Measurements from ENCODE around the gene TNFRSF12A.

Gene TNFRSF12A

DNA sequence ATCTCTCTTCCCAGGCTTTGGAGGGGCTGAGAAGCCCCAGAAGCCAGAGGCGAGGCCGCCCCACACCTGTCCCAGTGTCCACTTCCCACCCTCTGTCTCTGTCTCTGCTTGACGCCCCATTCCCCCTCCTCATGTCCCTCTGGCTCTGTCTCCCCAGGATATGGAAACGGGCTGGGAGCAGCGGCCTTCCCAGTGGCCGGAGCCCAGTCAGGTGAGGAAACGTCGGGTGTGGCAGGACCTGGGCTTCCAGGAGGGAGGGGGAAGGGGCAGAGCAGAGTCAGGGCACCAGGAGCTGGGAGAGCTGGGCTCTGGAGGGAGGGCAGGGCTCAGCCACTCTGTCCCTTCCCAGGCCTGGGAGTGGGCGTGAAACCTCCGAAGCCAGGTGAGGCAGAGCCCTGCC, 29.3 kb upstream of the TNFRSF12A start:
- no peak overlapping the region for H3K4me3 Mint-ChIP-seq
- H3K27me3 Mint-ChIP-seq: no peaks in the 10 kb centered on the region
- H3K4me1 Mint-ChIP-seq: no peaks in the 10 kb centered on the region
- ATAC-seq (replicated peaks; ENCODE audit: extremely low read depth, poor library complexity, severe bottlenecking): no peak
- H3K9me3 Mint-ChIP-seq: no peaks in the 10 kb centered on the region
- H3K27ac Mint-ChIP-seq (ENCODE audit: low read depth): no peak overlapping the region
- DNase-seq (ENCODE audit: low spot score in 2 of 2): no peak
- peaks cover 2% of the 10 kb centered on the region for H3K36me3 Mint-ChIP-seq (ENCODE audit: insufficient read depth)

DNA sequence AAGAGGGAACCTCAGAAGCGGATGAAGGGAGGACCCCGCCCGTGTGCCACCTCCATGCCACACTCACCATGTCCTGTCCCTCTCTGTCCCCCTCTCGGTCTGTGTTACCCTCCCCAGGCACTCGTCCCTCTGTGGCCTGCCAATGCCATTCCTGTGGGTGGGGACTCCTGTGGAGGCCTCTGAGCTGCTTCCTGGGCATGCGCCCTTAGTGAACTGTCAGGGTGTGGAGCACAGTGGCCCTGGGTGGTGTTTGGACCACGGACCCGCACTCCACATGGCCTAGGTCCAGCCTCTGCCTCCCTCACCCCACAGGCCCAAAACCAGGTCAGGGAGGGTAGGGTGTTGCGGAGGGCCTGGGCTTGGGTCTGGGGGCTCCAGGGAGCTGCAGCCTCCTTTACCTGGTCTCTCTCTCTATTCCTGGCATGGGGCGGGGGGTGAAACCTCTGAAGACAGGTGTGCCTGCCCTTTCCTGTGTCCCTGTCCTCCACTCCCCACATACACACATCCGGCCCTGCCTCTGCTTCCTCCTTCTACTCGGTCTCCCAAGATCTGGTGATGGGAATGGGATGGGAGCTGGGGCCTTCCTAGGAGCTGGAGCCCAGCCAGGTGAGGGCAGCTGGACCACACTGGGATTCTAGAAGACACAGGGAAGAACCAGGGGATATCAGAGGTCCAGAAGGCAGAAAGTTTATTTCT, 28.5 kb upstream of the TNFRSF12A start:
- Mint-ChIP-seq H3K4me1 (no peaks in the 10 kb centered on the region), H3K9me3 (no peaks in the 10 kb centered on the region), H3K27me3 (no peaks in the 10 kb centered on the region), H3K27ac (ENCODE audit: low read depth) (no peak overlapping the region), H3K36me3 (ENCODE audit: insufficient read depth) (peaks cover 2% of the 10 kb centered on the region), H3K4me3 (no peak overlapping the region)
- DNase-seq (ENCODE audit: low spot score in 2 of 2): no peak
- ATAC-seq (replicated peaks; ENCODE audit: extremely low read depth, poor library complexity, severe bottlenecking): no peak

DNA sequence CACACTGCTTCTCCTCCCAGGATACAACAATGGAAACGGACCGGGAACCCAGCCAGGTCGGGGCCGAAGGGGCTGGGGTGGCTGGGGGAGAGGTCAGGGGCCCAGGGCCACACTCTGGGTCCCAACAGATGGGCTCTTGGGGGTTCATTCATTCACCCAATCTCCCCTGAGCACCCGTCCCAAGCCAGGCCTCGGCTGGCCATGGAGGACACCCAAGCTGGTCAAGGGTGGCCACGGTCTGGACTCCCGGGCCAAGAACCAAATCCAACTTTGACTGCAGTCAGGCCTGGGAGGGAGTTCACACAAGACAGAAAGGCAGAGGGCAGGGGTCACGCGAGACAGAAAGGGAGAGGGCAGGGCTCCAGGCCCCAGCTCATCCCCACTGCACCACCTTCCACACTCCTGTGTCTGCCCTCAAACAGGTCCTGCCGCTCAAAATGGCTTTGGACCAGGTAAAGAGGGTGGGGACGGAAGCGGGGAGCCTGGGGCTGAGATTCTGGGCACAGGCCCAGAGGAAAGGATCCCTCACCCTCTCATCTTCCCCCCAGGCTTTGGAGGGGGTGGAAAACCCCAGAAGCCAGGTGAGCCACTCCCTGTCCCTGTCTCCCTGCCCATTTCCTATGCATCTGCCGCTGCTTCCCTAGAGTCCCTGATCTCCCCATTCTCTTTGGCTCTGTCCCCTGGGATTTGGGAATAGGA, 27.6 kb upstream of the TNFRSF12A start:
- no peak for ATAC-seq (replicated peaks; ENCODE audit: extremely low read depth, poor library complexity, severe bottlenecking)
- H3K27ac Mint-ChIP-seq (ENCODE audit: low read depth): no peak overlapping the region
- no peak overlapping the region for H3K4me3 Mint-ChIP-seq
- H3K36me3 Mint-ChIP-seq (ENCODE audit: insufficient read depth): peaks cover 2% of the 10 kb centered on the region
- no peaks in the 10 kb centered on the region for H3K4me1 Mint-ChIP-seq
- no peaks in the 10 kb centered on the region for H3K9me3 Mint-ChIP-seq
- DNase-seq (ENCODE audit: low spot score in 2 of 2): no peak
- no peaks in the 10 kb centered on the region for H3K27me3 Mint-ChIP-seq

DNA sequence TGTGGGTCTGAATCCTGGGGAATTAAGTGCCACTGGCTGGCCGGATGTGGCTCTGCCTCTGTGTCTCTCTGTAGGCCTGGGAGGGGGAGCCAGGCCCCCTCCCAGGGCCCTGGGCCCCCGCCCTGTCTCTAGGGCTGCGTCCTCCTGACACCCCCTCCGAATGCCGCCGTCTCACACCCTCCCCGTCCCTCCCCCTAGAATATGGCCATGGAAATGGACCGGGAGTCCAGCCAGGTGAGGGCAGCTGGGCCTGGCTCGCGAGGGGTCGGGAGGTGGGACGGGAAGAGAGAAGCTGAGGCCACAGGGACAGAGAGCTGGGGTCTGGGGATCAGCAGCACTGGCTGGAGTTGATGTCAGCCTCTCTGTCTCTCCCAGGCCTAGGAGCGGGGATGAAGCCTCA, 23.9 kb upstream of the TNFRSF12A start:
- Mint-ChIP-seq H3K27ac (ENCODE audit: low read depth) (no peak overlapping the region), H3K36me3 (ENCODE audit: insufficient read depth) (no peaks in the 10 kb centered on the region), H3K4me3 (no peak overlapping the region), H3K27me3 (peaks cover 25% of the 10 kb centered on the region), H3K4me1 (no peaks in the 10 kb centered on the region), H3K9me3 (no peaks in the 10 kb centered on the region)
- DNase-seq (ENCODE audit: low spot score in 2 of 2): no peak
- ATAC-seq (replicated peaks; ENCODE audit: extremely low read depth, poor library complexity, severe bottlenecking): no peak

DNA sequence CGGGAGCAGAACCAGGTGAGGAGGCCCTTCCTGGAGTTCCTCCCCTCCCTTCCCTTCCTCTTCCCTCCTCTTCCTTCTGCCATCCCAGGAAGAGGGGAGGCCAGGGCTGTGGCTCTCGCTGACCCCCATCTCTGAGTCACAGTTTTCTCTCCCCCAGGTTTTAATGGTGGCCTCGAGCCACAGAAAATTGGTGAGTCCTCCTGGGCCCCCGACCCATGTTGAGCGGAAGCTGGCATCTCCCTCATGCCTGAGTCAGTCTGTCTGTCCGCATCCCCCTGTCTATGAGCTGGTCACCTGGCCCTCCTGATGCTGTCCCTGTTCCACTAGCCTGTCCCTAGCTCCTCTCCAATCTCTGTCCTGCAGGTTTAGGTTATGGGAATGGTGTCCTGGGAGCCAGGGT, 20.2 kb upstream of the TNFRSF12A start:
- Mint-ChIP-seq H3K27me3 (peaks cover 25% of the 10 kb centered on the region), H3K4me1 (no peaks in the 10 kb centered on the region), H3K36me3 (ENCODE audit: insufficient read depth) (peaks cover 2% of the 10 kb centered on the region), H3K27ac (ENCODE audit: low read depth) (no peak overlapping the region), H3K9me3 (no peaks in the 10 kb centered on the region), H3K4me3 (no peak overlapping the region)
- no peak for ATAC-seq (replicated peaks; ENCODE audit: extremely low read depth, poor library complexity, severe bottlenecking)
- no peak for DNase-seq (ENCODE audit: low spot score in 2 of 2)

DNA sequence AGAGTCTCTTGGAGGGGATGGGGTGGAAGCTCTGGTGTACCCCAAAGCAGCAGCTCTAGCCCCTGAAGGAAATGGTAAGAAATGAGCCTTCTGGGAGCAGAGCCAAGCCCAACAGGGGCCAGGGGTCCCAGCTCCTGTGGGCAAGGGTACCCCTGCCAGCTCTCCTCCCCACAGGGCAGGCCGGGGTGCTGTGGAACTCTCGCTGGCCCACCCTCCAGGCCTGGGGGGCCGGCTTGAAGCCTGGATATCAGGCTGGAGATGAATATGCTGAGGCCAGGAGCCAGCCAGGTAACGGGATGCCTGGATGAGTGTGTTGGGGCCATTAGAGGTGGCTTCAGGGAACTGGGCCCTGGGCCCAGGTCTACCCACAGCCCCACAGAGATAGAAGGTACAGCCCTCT, 19.6 kb upstream of the TNFRSF12A start:
- no peak overlapping the region for H3K27ac Mint-ChIP-seq (ENCODE audit: low read depth)

DNA sequence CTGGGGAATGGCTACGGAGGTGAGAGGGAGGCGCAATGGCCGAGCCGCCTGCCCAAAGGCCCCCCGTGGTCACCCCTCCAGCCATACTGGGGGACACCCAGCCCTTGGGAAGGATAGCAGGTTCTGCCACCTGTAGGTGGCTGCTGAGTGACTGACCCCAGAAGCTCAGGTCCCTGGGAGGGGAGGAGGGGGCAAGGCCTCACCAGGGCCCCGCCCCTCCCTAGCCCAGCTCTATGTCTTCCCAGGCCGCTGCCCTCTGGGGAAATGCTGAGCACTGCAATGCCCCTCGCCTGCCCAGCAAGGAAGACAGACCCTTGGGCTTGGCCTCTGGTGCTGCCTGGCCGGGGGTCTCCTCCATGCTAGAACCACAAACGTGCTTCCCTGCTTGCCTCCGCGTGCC, 18.9 kb upstream of the TNFRSF12A start:
- Mint-ChIP-seq H3K9me3 (no peaks in the 10 kb centered on the region), H3K27me3 (peaks cover 25% of the 10 kb centered on the region), H3K27ac (ENCODE audit: low read depth) (no peak overlapping the region)

More for the DNA sequence above, 19.6 kb upstream of the TNFRSF12A start:
- Mint-ChIP-seq H3K27me3 (peaks cover 25% of the 10 kb centered on the region), H3K36me3 (ENCODE audit: insufficient read depth) (peaks cover 3% of the 10 kb centered on the region), H3K4me1 (no peaks in the 10 kb centered on the region), H3K4me3 (no peak overlapping the region), H3K9me3 (no peaks in the 10 kb centered on the region)
- ATAC-seq (replicated peaks; ENCODE audit: extremely low read depth, poor library complexity, severe bottlenecking) (no peak), DNase-seq (ENCODE audit: low spot score in 2 of 2) (no peak)

DNA sequence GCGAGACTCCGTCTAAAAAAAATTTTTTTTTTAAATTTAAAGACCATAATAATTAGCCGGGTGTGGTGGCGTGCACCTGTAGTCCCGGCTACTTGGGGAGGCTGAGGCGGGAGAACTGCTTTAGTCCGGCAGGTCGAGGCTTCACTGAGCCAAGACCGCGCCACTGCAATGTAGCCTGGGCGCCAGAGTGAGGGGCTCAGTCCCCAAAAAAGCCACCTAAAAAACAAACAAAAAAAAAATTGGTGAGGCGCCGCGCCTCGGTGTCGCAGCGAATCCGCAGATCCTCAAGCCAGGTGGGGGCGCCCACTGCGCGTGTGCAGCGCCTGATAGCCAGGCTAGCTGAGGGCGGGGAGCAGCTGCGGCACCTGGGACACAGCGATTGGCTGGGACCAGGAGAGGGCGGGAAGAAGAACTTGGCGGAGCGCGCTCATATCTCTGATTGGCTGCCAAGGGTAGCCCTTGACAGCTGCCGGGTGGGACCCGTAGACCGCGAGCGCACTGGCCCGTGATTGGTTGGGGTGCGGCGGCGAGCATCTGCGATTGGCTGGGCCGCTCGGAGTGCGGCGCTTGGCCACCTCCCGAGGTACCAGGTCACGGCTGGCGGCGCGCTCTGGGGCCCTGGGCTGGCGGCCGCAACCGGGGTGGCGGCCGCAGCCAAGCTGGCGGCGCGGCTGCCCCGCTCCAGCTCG, 16.4 kb upstream of the TNFRSF12A start:
- H3K4me1 Mint-ChIP-seq: peaks cover 20% of the 10 kb centered on the region
- H3K4me3 Mint-ChIP-seq: peak overlapping the region; percentile 73
- no peak overlapping the region for H3K27ac Mint-ChIP-seq (ENCODE audit: low read depth)
- DNase-seq (ENCODE audit: low spot score in 2 of 2): peak; percentile 81 to 94
- H3K9me3 Mint-ChIP-seq: no peaks in the 10 kb centered on the region
- H3K36me3 Mint-ChIP-seq (ENCODE audit: insufficient read depth): peaks cover 3% of the 10 kb centered on the region
- peaks cover 36% of the 10 kb centered on the region for H3K27me3 Mint-ChIP-seq
- peak; percentile 99 for ATAC-seq (replicated peaks; ENCODE audit: extremely low read depth, poor library complexity, severe bottlenecking)

More for the DNA sequence above, 18.9 kb upstream of the TNFRSF12A start:
- H3K4me3 Mint-ChIP-seq: no peak overlapping the region
- no peaks in the 10 kb centered on the region for H3K4me1 Mint-ChIP-seq
- peaks cover 3% of the 10 kb centered on the region for H3K36me3 Mint-ChIP-seq (ENCODE audit: insufficient read depth)
- ATAC-seq (replicated peaks; ENCODE audit: extremely low read depth, poor library complexity, severe bottlenecking) (no peak), DNase-seq (ENCODE audit: low spot score in 2 of 2) (no peak)

DNA sequence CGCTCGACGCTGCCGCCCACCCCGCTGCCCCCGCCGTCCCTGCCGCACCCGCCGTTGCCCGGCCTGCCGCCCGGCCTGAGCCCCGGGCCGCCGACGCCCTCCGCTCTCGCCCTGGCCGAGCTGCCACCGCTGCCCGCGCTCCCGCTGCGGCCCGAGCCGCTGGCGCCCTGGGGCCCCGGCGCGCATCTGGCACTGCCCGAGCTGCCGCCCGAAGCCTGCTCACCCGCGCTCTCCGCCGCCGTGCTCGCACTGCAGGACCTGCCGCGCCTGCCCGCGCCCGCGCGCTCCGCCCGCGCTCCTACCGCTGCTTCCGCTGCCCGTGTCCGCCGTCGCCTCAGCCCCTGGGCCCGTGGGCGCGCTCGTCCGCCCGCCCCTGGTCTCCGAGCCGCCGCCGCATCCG, 15.8 kb upstream of the TNFRSF12A start:
- H3K27me3 Mint-ChIP-seq: peaks cover 30% of the 10 kb centered on the region
- ATAC-seq (replicated peaks; ENCODE audit: extremely low read depth, poor library complexity, severe bottlenecking) (peak; percentile 12), DNase-seq (ENCODE audit: low spot score in 2 of 2) (no peak)
- no peak overlapping the region for H3K27ac Mint-ChIP-seq (ENCODE audit: low read depth)
- H3K36me3 Mint-ChIP-seq (ENCODE audit: insufficient read depth): peaks cover 3% of the 10 kb centered on the region
- no peaks in the 10 kb centered on the region for H3K9me3 Mint-ChIP-seq
- H3K4me3 Mint-ChIP-seq: peak overlapping the region; percentile 73
- peaks cover 20% of the 10 kb centered on the region for H3K4me1 Mint-ChIP-seq

DNA sequence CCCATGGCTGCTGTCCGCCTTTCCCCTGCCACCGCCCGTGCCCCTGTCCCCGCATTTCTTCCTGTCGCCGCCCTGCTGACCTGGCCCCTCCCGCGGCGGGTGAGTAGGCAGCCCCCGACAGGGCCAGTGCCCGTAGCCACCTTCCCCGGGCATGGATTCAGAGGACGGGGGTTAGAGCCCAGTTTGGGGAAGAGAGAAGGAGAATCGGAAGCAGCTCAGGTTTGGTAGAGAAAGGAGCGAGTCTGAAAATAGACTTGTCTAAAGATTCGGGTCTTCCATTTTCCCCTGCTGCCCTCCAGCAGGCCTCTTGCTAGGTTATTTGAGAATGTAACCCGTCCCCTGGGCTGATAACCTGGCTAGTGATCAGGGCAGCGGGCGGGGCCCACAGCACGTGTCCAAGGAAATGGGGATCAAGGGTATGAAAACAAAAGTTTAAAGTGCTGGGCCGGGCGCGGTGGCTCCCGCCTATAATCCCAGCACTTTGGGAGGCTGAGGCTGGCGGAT, 15.3 kb upstream of the TNFRSF12A start:
- Mint-ChIP-seq H3K36me3 (ENCODE audit: insufficient read depth) (peaks cover 3% of the 10 kb centered on the region), H3K27ac (ENCODE audit: low read depth) (no peak overlapping the region), H3K9me3 (no peaks in the 10 kb centered on the region), H3K4me3 (peak overlapping the region; percentile 66), H3K4me1 (peaks cover 20% of the 10 kb centered on the region), H3K27me3 (peaks cover 25% of the 10 kb centered on the region)
- ATAC-seq (replicated peaks; ENCODE audit: extremely low read depth, poor library complexity, severe bottlenecking): no peak
- DNase-seq (ENCODE audit: low spot score in 2 of 2): no peak

DNA sequence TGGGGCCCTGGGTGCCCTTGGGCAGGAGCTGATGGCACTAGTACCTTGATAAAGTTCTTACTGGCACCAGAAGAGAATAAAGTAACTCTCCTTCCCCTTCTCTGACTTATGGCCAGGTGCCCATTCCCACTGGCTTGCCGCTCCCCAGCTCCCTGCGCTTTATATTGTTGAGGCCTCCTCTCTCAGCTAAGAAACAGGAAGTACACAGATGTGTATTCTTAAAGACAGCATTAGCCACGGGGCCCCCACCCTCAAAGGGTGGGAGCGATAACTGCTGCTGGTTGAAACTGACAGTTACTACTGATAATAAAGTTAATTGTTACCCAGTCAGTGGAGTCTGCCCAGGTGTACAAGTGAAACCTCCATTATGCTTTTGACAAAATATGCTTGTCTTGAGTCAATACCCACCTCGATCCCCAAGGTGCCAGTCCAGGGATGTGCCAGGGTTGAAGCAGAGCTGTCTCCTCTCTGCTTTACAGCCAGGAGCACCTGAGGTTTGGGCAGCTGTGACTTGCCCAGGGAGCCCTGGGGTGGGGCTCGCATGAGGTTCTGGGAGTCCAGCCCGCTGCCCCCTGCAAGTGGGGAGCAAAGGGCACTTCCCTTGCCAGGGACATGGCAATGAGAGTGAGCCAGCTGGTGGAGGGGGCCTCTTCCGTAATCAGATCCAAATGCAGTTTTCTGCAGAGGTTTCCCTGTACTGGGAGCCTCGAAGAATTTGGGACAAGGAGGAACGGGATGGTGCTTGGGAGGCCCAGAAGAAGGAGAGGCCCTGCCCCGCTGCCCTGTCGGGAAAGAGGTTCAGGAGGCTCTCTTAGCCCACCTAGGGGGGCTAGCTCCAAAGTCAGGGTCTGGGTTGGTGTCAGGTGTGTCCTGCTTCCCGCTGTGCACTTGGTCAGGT, 12.9 kb upstream of the TNFRSF12A start:
- H3K9me3 Mint-ChIP-seq: no peaks in the 10 kb centered on the region
- peak overlapping the region; percentile 11 for H3K4me3 Mint-ChIP-seq
- peaks cover 3% of the 10 kb centered on the region for H3K36me3 Mint-ChIP-seq (ENCODE audit: insufficient read depth)
- peaks cover 11% of the 10 kb centered on the region for H3K27me3 Mint-ChIP-seq
- H3K27ac Mint-ChIP-seq (ENCODE audit: low read depth): no peak overlapping the region
- H3K4me1 Mint-ChIP-seq: peaks cover 20% of the 10 kb centered on the region
- DNase-seq (ENCODE audit: low spot score in 2 of 2) (no peak), ATAC-seq (replicated peaks; ENCODE audit: extremely low read depth, poor library complexity, severe bottlenecking) (no peak)
